CD1c-positive myeloid dendritic cell (primary cell): ENCODE measurements around the gene GINS2.

ENCODE experiments used
- DNase-seq: peaks from one replicate; pipeline ENCODE4 v3.0.0-alpha.2; 2016; ENCODE audit errors: extremely low spot score

Gene GINS2

DNA sequence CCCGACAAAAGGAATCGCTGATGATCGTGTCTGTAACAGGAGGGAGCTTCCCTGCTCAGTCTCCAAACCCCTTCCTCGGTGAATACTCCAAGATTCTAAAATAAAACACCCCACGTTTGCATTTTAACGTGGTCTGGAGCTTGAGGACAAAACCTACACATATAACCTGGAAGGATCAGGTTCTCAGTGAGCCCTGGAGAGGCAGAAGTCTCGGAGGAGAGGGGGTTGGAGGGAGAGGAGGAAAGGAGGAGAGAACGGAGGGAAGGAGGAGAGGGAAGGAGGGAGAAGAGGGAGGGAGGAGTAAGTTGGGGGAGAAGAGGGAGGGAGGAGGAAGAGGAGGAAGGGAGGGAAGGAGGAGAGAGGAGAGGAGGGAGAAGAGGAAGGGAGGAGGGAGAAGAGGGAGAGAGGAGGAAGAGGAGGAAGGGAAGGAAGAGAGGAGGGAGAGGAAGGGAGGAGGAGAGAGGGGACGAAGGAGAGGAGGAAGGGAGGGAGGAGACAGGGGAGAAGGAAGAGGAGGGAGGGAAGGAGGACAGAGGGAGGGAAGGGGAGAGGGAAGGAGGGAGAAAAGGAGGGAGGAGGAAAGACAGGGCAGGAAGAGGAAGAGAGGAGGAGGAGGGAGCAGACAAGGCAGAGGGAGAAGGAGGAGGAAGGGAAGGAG lies 27.4 kb upstream of the GINS2 start:
- no peak for DNase-seq

- DNase-seq = no peak
Observed at GRCh38 chr16:85715169-85716021, 26.6 kb upstream of the GINS2 start.

GRCh38 chr16:85712801-85713200 lies 24.0 kb upstream of the GINS2 start:
- DNase-seq = no peak

GRCh38 chr16:85711982-85712587 lies 23.3 kb upstream of the GINS2 start:
- DNase-seq = no peak

DNA sequence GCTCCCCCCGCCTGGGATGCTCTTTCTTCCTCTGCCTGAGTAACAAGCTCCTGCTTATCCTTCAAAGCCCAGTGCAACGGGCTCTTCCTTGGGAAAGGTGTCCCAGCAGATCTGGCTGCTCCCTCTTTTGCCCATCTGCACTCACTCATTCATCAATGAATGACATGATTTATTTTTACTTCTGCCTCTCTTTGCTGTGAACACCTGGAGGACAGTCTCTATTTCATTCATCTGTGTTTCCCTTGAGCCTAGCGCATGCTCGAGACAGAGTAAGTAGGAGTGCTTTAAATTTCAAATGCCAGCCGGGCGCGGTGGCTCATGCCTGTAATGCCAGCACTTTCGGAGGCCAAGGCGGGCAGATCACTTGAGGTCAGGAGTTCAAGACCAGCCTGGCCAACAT lies 22.0 kb upstream of the GINS2 start:
- no peak for DNase-seq

DNA sequence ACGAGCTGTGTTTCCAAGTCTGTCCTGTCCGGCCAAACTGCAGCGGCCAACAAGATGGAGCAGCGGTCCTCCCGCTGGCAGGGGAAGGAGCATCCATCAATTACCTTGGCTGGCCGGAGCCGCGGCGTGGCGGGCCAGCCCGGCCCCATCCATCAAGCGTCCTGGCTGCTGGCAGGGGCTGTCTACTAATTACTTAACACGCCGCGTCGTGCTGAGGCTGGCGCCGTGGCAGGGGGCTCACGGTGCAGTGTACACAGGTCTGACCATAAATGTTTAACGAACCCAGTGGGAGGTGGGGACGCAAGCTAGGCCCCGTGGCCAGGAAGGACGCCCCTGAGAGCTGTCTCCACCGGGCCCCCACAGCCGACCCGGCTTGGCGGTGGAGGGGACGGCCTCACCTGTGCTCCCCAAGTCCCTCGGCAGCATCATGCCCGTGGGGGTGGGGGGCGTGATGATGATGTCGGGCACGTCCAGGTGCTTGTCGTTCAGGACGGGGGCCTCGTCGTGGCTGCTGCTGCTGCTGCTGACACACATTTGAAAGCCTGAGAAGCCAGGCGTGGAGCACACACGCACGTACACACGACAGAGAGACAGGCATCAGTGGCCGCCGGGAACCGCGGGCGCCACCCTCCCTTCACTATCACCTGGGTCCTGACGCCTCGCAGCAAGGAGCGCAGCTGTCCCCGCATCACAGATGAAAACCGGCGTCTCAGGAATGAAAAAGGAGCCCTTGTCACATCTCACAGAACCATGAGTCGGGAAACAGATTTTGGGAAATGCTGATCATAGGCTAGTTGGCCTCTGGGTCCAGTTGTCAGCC lies 21.2 kb upstream of the GINS2 start:
- DNase-seq = no peak

DNA sequence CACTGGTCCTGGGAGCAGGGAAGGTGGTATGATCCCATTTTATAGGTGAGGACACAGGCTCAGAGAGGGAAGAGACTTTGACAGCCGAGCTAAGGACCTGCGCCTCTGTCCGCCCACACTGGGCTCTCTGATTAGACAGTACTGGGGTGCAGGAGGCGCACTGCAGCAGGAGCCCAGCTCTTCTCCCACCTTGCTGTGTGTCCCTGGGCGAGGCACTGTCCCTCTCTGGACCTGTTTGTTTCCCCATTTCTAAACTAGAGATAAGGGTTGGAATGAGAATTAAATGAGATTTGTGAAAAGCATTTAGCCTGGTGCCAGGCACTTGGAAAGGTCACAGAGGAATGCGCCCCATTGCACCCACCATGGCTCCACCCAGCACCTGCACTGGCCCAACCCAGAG lies 19.6 kb upstream of the GINS2 start:
- DNase-seq = no peak

DNA sequence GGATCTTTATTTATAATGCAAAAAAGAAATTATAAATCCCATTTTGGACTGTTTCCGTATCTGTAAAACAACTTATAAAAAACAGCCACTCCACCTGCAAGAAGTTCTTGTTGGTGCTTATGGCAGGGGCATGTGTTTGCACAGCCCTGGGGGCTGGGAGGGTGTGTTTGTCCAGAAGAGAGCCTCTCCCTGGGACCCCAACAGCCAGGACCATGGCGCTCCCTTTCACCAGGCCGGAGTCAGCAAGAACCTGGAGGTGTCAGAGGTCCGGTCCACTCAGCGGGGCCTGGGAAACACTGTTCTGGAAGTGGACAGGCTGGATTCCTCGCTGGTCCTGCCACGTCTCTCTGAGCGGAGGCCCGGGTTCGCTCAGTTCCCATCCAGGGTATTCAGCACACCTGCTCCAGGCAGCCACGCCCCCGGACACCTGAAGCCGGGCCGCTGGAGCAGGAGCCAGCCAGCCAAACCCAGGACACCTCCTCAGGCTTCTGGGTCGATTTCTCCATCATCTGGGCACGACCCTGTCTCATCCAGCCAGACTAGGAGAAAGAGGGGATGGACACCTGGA lies 18.9 kb upstream of the GINS2 start:
- DNase-seq = no peak

GRCh38 chr16:85706449-85707034 lies 17.8 kb upstream of the GINS2 start:
- DNase-seq = no peak

GRCh38 chr16:85704900-85705846 lies 16.4 kb upstream of the GINS2 start:
- DNase-seq = no peak

GRCh38 chr16:85704011-85704410 lies 15.3 kb upstream of the GINS2 start:
- no peak for DNase-seq

DNA sequence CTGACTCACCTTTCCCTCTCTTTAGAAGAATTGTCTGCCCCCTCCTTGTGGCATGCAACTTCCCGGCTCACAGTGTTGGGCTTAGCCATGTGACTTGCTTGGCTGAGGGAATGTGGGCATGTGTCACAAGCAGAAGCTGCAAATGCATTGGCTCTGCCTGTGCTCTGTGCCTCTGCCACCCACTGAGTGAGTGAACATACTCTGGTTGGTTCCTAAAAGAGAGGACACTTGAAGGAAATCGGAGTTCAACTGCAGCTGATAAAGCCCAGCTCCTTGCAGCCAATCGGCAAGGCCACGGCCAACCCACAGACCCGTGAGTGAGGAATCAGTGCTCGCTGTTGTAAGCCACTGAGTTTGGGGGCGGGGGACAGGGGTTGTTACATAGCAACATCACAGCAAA lies 10.9 kb upstream of the GINS2 start:
- DNase-seq = peak; percentile 85

DNA sequence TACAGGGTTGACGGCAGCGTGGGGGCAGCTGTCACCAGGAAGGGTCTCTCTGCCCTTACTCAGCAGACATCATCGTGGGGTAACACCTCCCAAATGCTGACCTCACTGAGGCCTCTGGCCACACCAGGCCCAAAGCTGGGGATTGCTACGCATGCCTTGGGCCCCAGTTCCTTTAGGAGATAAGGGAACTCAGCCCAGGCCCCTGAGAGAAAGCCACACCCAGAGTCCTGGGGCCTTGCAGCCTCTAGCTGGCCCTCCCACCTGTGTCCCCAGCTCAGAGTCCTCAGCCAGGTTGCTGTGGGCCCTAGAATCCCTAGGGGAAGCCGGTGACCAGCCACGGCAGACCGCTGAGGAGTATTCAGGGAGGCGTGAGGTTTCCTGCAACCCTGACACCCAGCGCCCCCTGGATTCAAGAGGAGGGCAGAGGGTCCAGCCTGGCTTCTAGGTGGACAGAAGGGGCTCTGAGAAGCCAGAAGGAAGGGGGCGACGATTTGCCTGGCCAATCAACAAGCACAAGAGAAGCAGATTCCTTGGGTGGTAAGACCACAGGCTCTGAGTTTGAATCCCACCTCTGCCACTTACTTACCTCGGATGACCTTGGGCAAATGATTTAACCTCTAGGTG lies 10.3 kb upstream of the GINS2 start:
- DNase-seq = peak; percentile 35

- no peak for DNase-seq
Observed at GRCh38 chr16:85698459-85698891, 9.7 kb upstream of the GINS2 start.

GRCh38 chr16:85697431-85697830 lies 8.7 kb upstream of the GINS2 start:
- no peak for DNase-seq

DNA sequence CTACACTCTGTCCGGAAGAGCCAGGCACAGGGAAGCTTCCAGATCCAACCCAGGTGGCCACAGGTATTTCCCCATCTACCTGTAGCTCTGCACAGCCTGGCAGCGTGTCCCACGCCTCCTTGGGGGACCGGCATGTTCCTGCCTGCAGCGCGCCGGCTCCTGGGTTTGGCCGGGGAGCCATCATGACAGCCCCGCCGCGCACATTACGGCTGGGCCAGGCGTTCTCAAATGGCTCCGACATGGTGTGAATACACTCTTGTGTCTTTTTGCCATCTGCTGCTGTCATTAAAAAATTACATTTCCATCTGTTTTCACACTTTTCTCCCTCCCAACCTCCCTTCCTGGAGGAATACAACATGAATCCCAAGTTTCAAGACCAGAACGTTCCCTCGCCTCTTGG lies 8.0 kb upstream of the GINS2 start:
- DNase-seq = no peak

DNA sequence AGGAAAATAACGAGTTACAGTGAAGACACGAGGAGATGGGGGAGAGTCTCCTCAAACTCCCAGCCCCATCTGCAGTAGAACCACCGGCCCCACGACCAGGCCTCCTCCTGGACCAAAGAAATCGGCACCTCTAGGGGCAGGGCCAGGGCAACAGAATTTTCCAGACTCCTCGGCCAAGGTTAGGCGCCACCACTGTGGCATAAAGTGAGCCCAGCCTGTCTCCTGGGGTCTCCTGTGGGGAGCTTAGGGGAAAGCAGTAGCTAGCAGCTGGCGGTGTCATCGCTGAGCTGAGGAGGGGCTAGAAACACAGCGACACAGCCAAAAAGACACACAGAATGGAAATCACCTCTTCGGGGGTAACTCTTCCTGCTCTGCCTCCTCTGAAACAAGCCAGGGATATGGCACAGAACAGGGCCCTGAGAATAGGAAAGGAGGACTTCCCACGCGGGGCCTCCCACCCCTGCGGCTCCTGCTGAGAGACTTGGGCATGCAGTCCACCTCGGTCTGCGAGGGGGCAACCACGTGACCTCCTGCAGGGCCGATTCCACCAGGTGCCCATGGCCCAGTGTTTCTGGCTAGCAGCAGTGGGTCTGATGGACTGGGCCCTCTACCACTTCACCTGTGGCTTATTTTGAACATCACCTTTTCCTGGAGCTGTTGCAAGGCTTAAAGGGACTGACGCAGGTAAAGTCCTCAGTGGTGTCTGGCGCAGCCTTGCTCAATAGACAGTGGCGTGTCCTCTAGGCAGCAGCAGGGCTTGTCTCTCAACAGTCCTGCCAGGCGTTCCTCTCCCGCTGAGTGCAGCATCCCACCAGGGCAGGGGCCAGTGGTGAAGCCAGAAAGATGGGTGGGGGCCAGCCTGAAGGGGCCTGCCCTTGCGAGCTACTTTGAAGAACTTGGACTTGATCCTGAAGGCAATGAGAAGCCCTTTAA lies 6.7 kb upstream of the GINS2 start:
- DNase-seq = no peak

GRCh38 chr16:85690469-85691064 lies 1.8 kb upstream of the GINS2 start:
- DNase-seq = no peak
